ENCODE measurements around the gene CDC45.

- TF ChIP-seq CTCF (IDR thresholded peaks at IDR 0.05 in 4 of 5, conservative IDR thresholded peaks at IDR 0.05 in 1 of 5) (no peak), POLR2A (IDR thresholded peaks at IDR 0.05) (no peak)
These were observed 18.2 kb upstream of the CDC45 start for GRCh38 chr22:19461506-19461905.
